T-cell (primary cell): ENCODE data around the gene CNST. TPM values are rescaled to one million over a fixed set of nuclear protein-coding genes. Genes with fewer than 3 reads are reported as not detected.
"Not testable (repeated sequence)": the region's sequence is repeated elsewhere in the genome, so short reads cannot be mapped to it uniquely, and the experiment has no call there.

ENCODE experiments used
- ATAC-seq, 4 experiments: fragments of 200-7000 bp in 3 of 4; fragments of 150-1000 bp in 1 of 4; cut with Tn5 transposase; replicated peaks in 1 of 4; 1 replicate in 3 of 4; 2 replicates in 1 of 4; pipeline ENCODE4 v1.10.0; 2021; ENCODE audit warnings: moderate library complexity in 3 of 4, mild to moderate bottlenecking in 2 of 4, moderate number of reproducible peaks in 1 of 4
- CTCF ChIA-PET, 2 donors: fragments of 300-600 bp; sonication (Branson Sonifier 250); formaldehyde crosslinking; loops; one replicate each; lab custom pipeline; 2022; ENCODE audit warnings: antibody characterized with exemption in 2 of 2; lab: Charles Lee
- POLR2A ChIA-PET, 2 donors: fragments of 300-600 bp; sonication (Branson Sonifier 250); formaldehyde crosslinking; loops; one replicate each; lab custom pipeline; 2022; ENCODE audit warnings: antibody characterized with exemption in 2 of 2; lab: Charles Lee
- DNase-seq, 35 experiments: peaks; one replicate each; pipeline versions ENCODE4 v3.0.0 to v3.0.0-alpha.2; 2013 to 2023
- H3K27ac ChIP-seq: one replicate; pipeline ENCODE4 v1.5.1; 2013; ENCODE audit warnings: low read length
- H3K27me3 ChIP-seq, 2 experiments: replicated peaks in 1 of 2; 1 replicate in 1 of 2; 2 replicates in 1 of 2; pipeline versions ENCODE4 v1.6.1 to v1.7.0; 2013; ENCODE audit warnings: low read length in 1 of 2, mixed read lengths in 1 of 2; ENCODE audit not compliant: control insufficient read depth in 2 of 2, insufficient read depth in 2 of 2; ENCODE audit errors: extremely low read depth in 1 of 2
- H3K36me3 ChIP-seq, 2 donors: 1 replicate in 1 of 2; 2 replicates in 1 of 2; pipeline versions ENCODE4 v1.6.1 to v1.7.0; 2013; ENCODE audit warnings: low read length in 1 of 2; ENCODE audit not compliant: control insufficient read depth in 2 of 2, insufficient read depth in 1 of 2; ENCODE audit errors: extremely low read depth in 1 of 2
- H3K4me1 ChIP-seq, 2 experiments: 1 replicate in 1 of 2; 2 replicates in 1 of 2; pipeline versions ENCODE4 v1.6.1 to v1.7.0; 2013; ENCODE audit warnings: low read length in 2 of 2, mixed read lengths in 1 of 2; ENCODE audit not compliant: insufficient read depth in 2 of 2, control insufficient read depth in 1 of 2; ENCODE audit errors: extremely low read depth in 1 of 2
- H3K4me3 ChIP-seq, 2 donors: 1 replicate in 1 of 2; 2 replicates in 1 of 2; pipeline versions ENCODE4 v1.5.1 to v1.7.0; 2013; ENCODE audit warnings: mild to moderate bottlenecking in 2 of 2, low read length in 1 of 2, moderate library complexity in 1 of 2; ENCODE audit not compliant: control insufficient read depth in 1 of 2; ENCODE audit errors: extremely low read depth in 1 of 2
- H3K9me3 ChIP-seq: 2 replicates; pipeline ENCODE4 v1.7.0; 2013
- H3K27ac Mint-ChIP-seq, 2 donors: one replicate each; pipeline ENCODE4 v1.8.0; 2020 to 2021; ENCODE audit warnings: mild to moderate bottlenecking in 2 of 2, mixed read lengths in 2 of 2
- H3K27me3 Mint-ChIP-seq, 2 donors: one replicate each; pipeline ENCODE4 v1.8.0; 2021 to 2022; ENCODE audit warnings: mixed read lengths in 2 of 2
- H3K36me3 Mint-ChIP-seq: one replicate; pipeline ENCODE4 v1.8.0; 2021; ENCODE audit warnings: mixed read lengths
- H3K4me1 Mint-ChIP-seq, 3 donors: one replicate each; pipeline ENCODE4 v1.8.0; 2020 to 2022; ENCODE audit warnings: mixed read lengths in 3 of 3, mild to moderate bottlenecking in 1 of 3
- H3K4me3 Mint-ChIP-seq, 3 donors: one replicate each; pipeline ENCODE4 v1.8.0; 2020 to 2022; ENCODE audit warnings: mild to moderate bottlenecking in 3 of 3, mixed read lengths in 3 of 3, moderate library complexity in 3 of 3
- H3K9me3 Mint-ChIP-seq, 3 donors: one replicate each; pipeline ENCODE4 v1.8.0; 2020 to 2022; ENCODE audit warnings: mixed read lengths in 3 of 3
- WGBS: methylation state at CpG from one replicate; pipeline ENCODE4 v1.1.5; 2013; ENCODE audit warnings: missing lambda C conversion rate; ENCODE audit not compliant: insufficient coverage; 5-methylcytosine and 5-hydroxymethylcytosine counted together
- total RNA-seq, 35 experiments: library from RNA in 6 of 35; stranded (reverse) in 6 of 35; fragments of 120-200 nt in 1 of 35; gene quantifications; one replicate each; pipeline versions ENCODE4 v1.2.1 to v1.2.4 and lab custom pipeline; 2013 to 2026

CNST gene
- total RNA-seq, 5 donors from 2014 or later (not counting 1 experiment from before 2014, with no cell fraction given), result 69.0 to 87.3 (median 74.4) TPM

- ChIA-PET POLR2A (no interaction called here), CTCF (interaction anchor here (0.5 to 0.6 kb wide), 2 partner anchors 57 to 1791 kb away, joined by 6 to 7 read pairs; no protein-coding TSS in a partner anchor)
- Mint-ChIP-seq H3K9me3 (no peaks in the 10 kb centered on the region), H3K36me3 (peaks cover 54% of the 10 kb centered on the region), H3K4me1 (peaks cover 72 to 74% (median 73%) of the 10 kb centered on the region in 3 donors), H3K4me3 (no peak overlapping the region), H3K27me3 (no peaks in the 10 kb centered on the region), H3K27ac (no peak overlapping the region)
- no peaks in the 10 kb centered on the region for H3K27me3 ChIP-seq
- no peak overlapping the region for H3K27ac ChIP-seq
- peaks cover 3 to 19% of the 10 kb centered on the region in 2 experiments for H3K4me1 ChIP-seq
- WGBS, result no CpG with 5 or more reads among the region's 3 CpGs
- H3K9me3 ChIP-seq, result no peaks in the 10 kb centered on the region
- no peak for ATAC-seq
- no peak overlapping the region for H3K4me3 ChIP-seq
- H3K36me3 ChIP-seq, result peaks cover 0 to 32% of the 10 kb centered on the region in 2 donors
- no peak for DNase-seq
Observed at GRCh38 chr1:246587032-246587431, 20.8 kb downstream of the CNST start.

GRCh38 chr1:246587606-246588005, 21.4 kb downstream of the CNST start:
- Histone ChIP-seq H3K27me3 (no peaks in the 10 kb centered on the region), H3K27ac (peak overlapping the region; percentile 18), H3K36me3 (peaks cover 0 to 36% of the 10 kb centered on the region in 2 donors), H3K4me3 (no peak overlapping the region), H3K9me3 (no peaks in the 10 kb centered on the region), H3K4me1 (peaks cover 2 to 14% of the 10 kb centered on the region in 2 experiments)
- DNase-seq (no peak), ATAC-seq (no peak)
- whole genome bisulfite sequencing, result no CpG with 5 or more reads among the region's 3 CpGs
- Mint-ChIP-seq H3K9me3 (no peaks in the 10 kb centered on the region), H3K4me1 (peaks cover 72 to 73% (median 72%) of the 10 kb centered on the region in 3 donors), H3K4me3 (no peak overlapping the region), H3K27ac (no peak overlapping the region), H3K27me3 (no peaks in the 10 kb centered on the region), H3K36me3 (peaks cover 52% of the 10 kb centered on the region)
- ChIA-PET CTCF (interaction anchor here (0.5 to 0.6 kb wide), 2 partner anchors 57 to 1792 kb away, joined by 6 to 7 read pairs; no protein-coding TSS in a partner anchor), POLR2A (no interaction called here)

- no CpG with 5 or more reads among the region's 2 CpGs for WGBS
- Mint-ChIP-seq H3K27me3 (no peaks in the 10 kb centered on the region), H3K4me1 (peaks cover 67 to 68% (median 68%) of the 10 kb centered on the region in 3 donors), H3K4me3 (no peak overlapping the region), H3K9me3 (no peaks in the 10 kb centered on the region), H3K27ac (no peak overlapping the region), H3K36me3 (peaks cover 48% of the 10 kb centered on the region)
- H3K36me3 ChIP-seq, result peaks cover 0 to 32% of the 10 kb centered on the region in 2 donors
- H3K27ac ChIP-seq, result no peak overlapping the region
- ChIA-PET CTCF (no interaction called here), POLR2A (no interaction called here)
- ATAC-seq, result no peak
- peaks cover 0 to 11% of the 10 kb centered on the region in 2 experiments for H3K4me1 ChIP-seq
- H3K27me3 ChIP-seq, result no peaks in the 10 kb centered on the region
- H3K4me3 ChIP-seq, result no peak overlapping the region
- no peaks in the 10 kb centered on the region for H3K9me3 ChIP-seq
- DNase-seq, result no peak
Observed at GRCh38 chr1:246588159-246588721, 22.0 kb downstream of the CNST start.

GRCh38 chr1:246589919-246590318, 23.7 kb downstream of the CNST start:
- Mint-ChIP-seq H3K36me3 (peaks cover 34% of the 10 kb centered on the region), H3K4me1 (peaks cover 56 to 61% (median 60%) of the 10 kb centered on the region in 3 donors), H3K27ac (peak overlapping the region in 1 of 2 donors; percentile 46), H3K4me3 (peak overlapping the region in 1 of 3 donors; percentile 35)
- H3K27me3 ChIP-seq, H3K4me3 ChIP-seq, H3K27ac ChIP-seq, H3K4me1 ChIP-seq, H3K27me3 Mint-ChIP-seq, H3K9me3 ChIP-seq, POLR2A ChIA-PET, CTCF ChIA-PET, DNase-seq, ATAC-seq, H3K9me3 Mint-ChIP-seq: not testable (repeated sequence)
- peaks cover 0 to 32% of the 10 kb centered on the region in 2 donors for H3K36me3 ChIP-seq
- WGBS, result 92% methylated on average over 2 of the region's 10 CpGs

- Histone ChIP-seq H3K27me3 (no peaks in the 10 kb centered on the region), H3K4me1 (peaks cover 0 to 2% of the 10 kb centered on the region in 2 experiments), H3K9me3 (no peaks in the 10 kb centered on the region), H3K36me3 (peaks cover 0 to 32% of the 10 kb centered on the region in 2 donors), H3K4me3 (no peak overlapping the region), H3K27ac (no peak overlapping the region)
- no peaks in the 10 kb centered on the region for H3K27me3 Mint-ChIP-seq
- POLR2A ChIA-PET, result no interaction called here
- H3K4me3 Mint-ChIP-seq, result no peak overlapping the region
- ATAC-seq, result no peak
- peaks cover 55 to 63% (median 63%) of the 10 kb centered on the region in 3 donors for H3K4me1 Mint-ChIP-seq
- H3K9me3 Mint-ChIP-seq, result no peaks in the 10 kb centered on the region
- CTCF ChIA-PET, result interaction anchor here in 1 of 2 donors (0.5 kb wide), 1 partner anchor 799 kb away, joined by 3 read pairs; no protein-coding TSS in a partner anchor
- no peak for DNase-seq
- H3K36me3 Mint-ChIP-seq, result peaks cover 40% of the 10 kb centered on the region
- H3K27ac Mint-ChIP-seq, result peak overlapping the region in 1 of 2 donors; percentile 44
Observed at GRCh38 chr1:246591047-246591446, 24.8 kb downstream of the CNST start.

- H3K36me3 Mint-ChIP-seq, result peaks cover 39% of the 10 kb centered on the region
- no peak overlapping the region for H3K27ac ChIP-seq
- H3K4me1 ChIP-seq, result peaks cover under 1 to 2% of the 10 kb centered on the region in 2 experiments
- WGBS, result 56% methylated on average over 5 of the region's 6 CpGs
- ChIA-PET POLR2A (no interaction called here), CTCF (no interaction called here)
- H3K36me3 ChIP-seq, result peaks cover 0 to 32% of the 10 kb centered on the region in 2 donors
- no peak overlapping the region for H3K27ac Mint-ChIP-seq
- no peak for DNase-seq
- no peaks in the 10 kb centered on the region for H3K27me3 Mint-ChIP-seq
- no peaks in the 10 kb centered on the region for H3K27me3 ChIP-seq
- H3K9me3 Mint-ChIP-seq, result no peaks in the 10 kb centered on the region
- H3K4me1 Mint-ChIP-seq, result peaks cover 55 to 63% (median 63%) of the 10 kb centered on the region in 3 donors
- no peak for ATAC-seq
- H3K4me3 Mint-ChIP-seq, result no peak overlapping the region
- H3K9me3 ChIP-seq, result no peaks in the 10 kb centered on the region
- H3K4me3 ChIP-seq, result no peak overlapping the region
Observed at GRCh38 chr1:246591504-246591903, 25.2 kb downstream of the CNST start.
